ENCODE results near the gene CMBL.

CMBL gene

GRCh38 chr5:10257870-10258269 is 49.8 kb downstream of the CMBL start:
- no peak for TF ChIP-seq CTCF (conservative IDR thresholded peaks at IDR 0.05; ENCODE audit: low read length)
- no peak for TF ChIP-seq EZH2phosphoT487 (IDR thresholded peaks at IDR 0.05; ENCODE audit: borderline replicate concordance)
- Histone ChIP-seq H3K4me3 (ENCODE audit: low read length, poor library complexity, severe bottlenecking) (no peak overlapping the region), H3K4me2 (ENCODE audit: low read depth, low read length, poor library complexity, severe bottlenecking) (no peak overlapping the region), H3K9me2 (replicated peaks; ENCODE audit: low read depth, low read length) (no peaks in the 10 kb centered on the region), H3K9me3 (ENCODE audit: insufficient read depth, low read depth, low read length) (no peaks in the 10 kb centered on the region), H3K36me3 (ENCODE audit: insufficient read depth, low read length) (peaks cover 90% of the 10 kb centered on the region), H3K9ac (ENCODE audit: low read depth, low read length, poor library complexity, severe bottlenecking) (no peak overlapping the region), H4K20me1 (ENCODE audit: insufficient read depth, low read length, poor library complexity, severe bottlenecking) (peaks cover 68% of the 10 kb centered on the region), H3K27me3 (ENCODE audit: insufficient read depth, low read length, poor library complexity, severe bottlenecking) (no peaks in the 10 kb centered on the region), H3F3A (ENCODE audit: low read depth) (no peaks in the 10 kb centered on the region), H2AFZ (ENCODE audit: low read length) (no peak overlapping the region), H3K79me2 (ENCODE audit: insufficient read depth, low read length) (peaks cover 66% of the 10 kb centered on the region), H3K4me1 (ENCODE audit: insufficient read depth, low read length, poor library complexity, severe bottlenecking) (peaks cover 28% of the 10 kb centered on the region)

GRCh38 chr5:10254686-10255085 is 53.0 kb downstream of the CMBL start:
- H3K9ac ChIP-seq (ENCODE audit: low read depth, low read length, poor library complexity, severe bottlenecking): no peak overlapping the region
- H4K20me1 ChIP-seq (ENCODE audit: insufficient read depth, low read length, poor library complexity, severe bottlenecking): peaks cover 77% of the 10 kb centered on the region
- peak overlapping the region; percentile 78 for H3K4me3 ChIP-seq (ENCODE audit: low read length, poor library complexity, severe bottlenecking)
- no peaks in the 10 kb centered on the region for H3K9me2 ChIP-seq (replicated peaks; ENCODE audit: low read depth, low read length)
- TF ChIP-seq CTCF (conservative IDR thresholded peaks at IDR 0.05; ENCODE audit: low read length): no peak
- TF ChIP-seq EZH2phosphoT487 (IDR thresholded peaks at IDR 0.05; ENCODE audit: borderline replicate concordance): no peak
- H3K4me1 ChIP-seq (ENCODE audit: insufficient read depth, low read length, poor library complexity, severe bottlenecking): peaks cover 45% of the 10 kb centered on the region
- H3K9me3 ChIP-seq (ENCODE audit: insufficient read depth, low read depth, low read length): no peaks in the 10 kb centered on the region
- no peak overlapping the region for H2AFZ ChIP-seq (ENCODE audit: low read length)
- no peaks in the 10 kb centered on the region for H3K27me3 ChIP-seq (ENCODE audit: insufficient read depth, low read length, poor library complexity, severe bottlenecking)
- peak overlapping the region; percentile 96 for H3K4me2 ChIP-seq (ENCODE audit: low read depth, low read length, poor library complexity, severe bottlenecking)
- H3F3A ChIP-seq (ENCODE audit: low read depth): no peaks in the 10 kb centered on the region
- H3K79me2 ChIP-seq (ENCODE audit: insufficient read depth, low read length): peaks cover 94% of the 10 kb centered on the region
- peaks cover 58% of the 10 kb centered on the region for H3K36me3 ChIP-seq (ENCODE audit: insufficient read depth, low read length)

- Histone ChIP-seq H3K9me2 (replicated peaks; ENCODE audit: low read depth, low read length) (no peaks in the 10 kb centered on the region), H3K9me3 (ENCODE audit: insufficient read depth, low read depth, low read length) (no peaks in the 10 kb centered on the region), H3K4me3 (ENCODE audit: low read length, poor library complexity, severe bottlenecking) (peak overlapping the region; percentile 78), H3K36me3 (ENCODE audit: insufficient read depth, low read length) (peaks cover 45% of the 10 kb centered on the region), H3K27me3 (ENCODE audit: insufficient read depth, low read length, poor library complexity, severe bottlenecking) (no peaks in the 10 kb centered on the region), H3K4me1 (ENCODE audit: insufficient read depth, low read length, poor library complexity, severe bottlenecking) (peaks cover 53% of the 10 kb centered on the region), H3K9ac (ENCODE audit: low read depth, low read length, poor library complexity, severe bottlenecking) (peak overlapping the region; percentile 54), H3K79me2 (ENCODE audit: insufficient read depth, low read length) (peaks cover 95% of the 10 kb centered on the region), H3F3A (ENCODE audit: low read depth) (no peaks in the 10 kb centered on the region), H4K20me1 (ENCODE audit: insufficient read depth, low read length, poor library complexity, severe bottlenecking) (peaks cover 74% of the 10 kb centered on the region), H2AFZ (ENCODE audit: low read length) (no peak overlapping the region), H3K4me2 (ENCODE audit: low read depth, low read length, poor library complexity, severe bottlenecking) (peak overlapping the region; percentile 96)
- TF ChIP-seq EZH2phosphoT487 (IDR thresholded peaks at IDR 0.05; ENCODE audit: borderline replicate concordance): no peak
- TF ChIP-seq CTCF (conservative IDR thresholded peaks at IDR 0.05; ENCODE audit: low read length): no peak
These were observed 54.3 kb downstream of the CMBL start for GRCh38 chr5:10253390-10253789.
